ENCODE results near the gene NEBL.
"Not testable (repeated sequence)": the region's sequence is repeated elsewhere in the genome, so short reads cannot be mapped to it uniquely, and the experiment has no call there.

The NEBL gene, protein sequence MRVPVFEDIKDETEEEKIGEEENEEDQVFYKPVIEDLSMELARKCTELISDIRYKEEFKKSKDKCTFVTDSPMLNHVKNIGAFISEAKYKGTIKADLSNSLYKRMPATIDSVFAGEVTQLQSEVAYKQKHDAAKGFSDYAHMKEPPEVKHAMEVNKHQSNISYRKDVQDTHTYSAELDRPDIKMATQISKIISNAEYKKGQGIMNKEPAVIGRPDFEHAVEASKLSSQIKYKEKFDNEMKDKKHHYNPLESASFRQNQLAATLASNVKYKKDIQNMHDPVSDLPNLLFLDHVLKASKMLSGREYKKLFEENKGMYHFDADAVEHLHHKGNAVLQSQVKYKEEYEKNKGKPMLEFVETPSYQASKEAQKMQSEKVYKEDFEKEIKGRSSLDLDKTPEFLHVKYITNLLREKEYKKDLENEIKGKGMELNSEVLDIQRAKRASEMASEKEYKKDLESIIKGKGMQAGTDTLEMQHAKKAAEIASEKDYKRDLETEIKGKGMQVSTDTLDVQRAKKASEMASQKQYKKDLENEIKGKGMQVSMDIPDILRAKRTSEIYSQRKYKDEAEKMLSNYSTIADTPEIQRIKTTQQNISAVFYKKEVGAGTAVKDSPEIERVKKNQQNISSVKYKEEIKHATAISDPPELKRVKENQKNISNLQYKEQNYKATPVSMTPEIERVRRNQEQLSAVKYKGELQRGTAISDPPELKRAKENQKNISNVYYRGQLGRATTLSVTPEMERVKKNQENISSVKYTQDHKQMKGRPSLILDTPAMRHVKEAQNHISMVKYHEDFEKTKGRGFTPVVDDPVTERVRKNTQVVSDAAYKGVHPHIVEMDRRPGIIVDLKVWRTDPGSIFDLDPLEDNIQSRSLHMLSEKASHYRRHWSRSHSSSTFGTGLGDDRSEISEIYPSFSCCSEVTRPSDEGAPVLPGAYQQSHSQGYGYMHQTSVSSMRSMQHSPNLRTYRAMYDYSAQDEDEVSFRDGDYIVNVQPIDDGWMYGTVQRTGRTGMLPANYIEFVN
- total RNA-seq, result 0.26 to 0.42 reads per million in 2 experiments

DNA sequence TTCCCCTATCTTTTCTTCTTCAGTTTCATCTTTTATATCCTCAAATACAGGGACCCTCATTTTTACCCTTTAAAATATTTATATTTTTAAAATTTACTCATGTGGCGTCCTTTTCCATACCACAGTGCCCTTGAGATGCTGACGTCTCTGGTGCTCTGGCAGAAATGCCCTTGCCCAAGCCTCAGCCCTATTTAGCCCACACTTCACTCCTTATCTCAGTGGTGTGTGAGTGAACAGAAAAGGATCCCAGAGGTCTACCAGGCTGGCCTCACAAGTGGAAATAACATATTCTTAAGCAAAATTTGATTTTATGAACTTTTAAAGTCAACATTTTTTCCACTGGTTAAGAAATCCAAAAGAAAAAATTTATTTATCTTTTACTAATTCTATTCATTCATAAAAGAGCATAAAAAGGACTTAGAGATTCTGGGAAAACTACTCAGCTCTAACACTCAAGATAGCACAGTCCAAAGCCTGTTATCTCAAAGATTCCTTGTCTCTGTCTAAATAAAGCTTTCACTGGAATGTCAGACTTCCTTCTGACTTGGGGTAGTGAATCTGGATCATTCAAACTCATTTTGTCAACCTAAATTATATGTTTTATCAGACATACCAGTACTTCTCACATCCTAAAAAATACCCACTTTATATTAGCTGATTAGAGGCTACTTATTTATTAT, at the start of gene NEBL:
Gene NEBL, minus strand, starts transcription at position 166 of the 680 bp plus-strand sequence. Its CDS starts 106 bp downstream, at position 60.
- DNase-seq (ENCODE audit: low read depth), result no peak

- no peak for DNase-seq (ENCODE audit: low read depth)
Measured at GRCh38 chr10:20945546-20946332, 48.6 kb upstream of the NEBL start.

- DNase-seq (ENCODE audit: low read depth), result no peak
Measured at GRCh38 chr10:20944789-20945502, 47.8 kb upstream of the NEBL start.

GRCh38 chr10:20939414-20939813, 42.3 kb upstream of the NEBL start:
- not testable (repeated sequence) for DNase-seq (ENCODE audit: low read depth)

- no peak for DNase-seq (ENCODE audit: low read depth)
Measured at GRCh38 chr10:20936396-20936795, 39.3 kb upstream of the NEBL start.

GRCh38 chr10:20935931-20936330, 38.8 kb upstream of the NEBL start:
- DNase-seq (ENCODE audit: low read depth), result no peak

- no peak for DNase-seq (ENCODE audit: low read depth)
Measured at GRCh38 chr10:20935301-20935700, 38.2 kb upstream of the NEBL start.

GRCh38 chr10:20933705-20934104, 36.6 kb upstream of the NEBL start:
- no peak for DNase-seq (ENCODE audit: low read depth)

GRCh38 chr10:20932606-20933126, 35.6 kb upstream of the NEBL start:
- no peak for DNase-seq (ENCODE audit: low read depth)

GRCh38 chr10:20931156-20931795, 34.2 kb upstream of the NEBL start:
- DNase-seq (ENCODE audit: low read depth), result no peak

GRCh38 chr10:20927456-20927855, 30.3 kb upstream of the NEBL start:
- DNase-seq (ENCODE audit: low read depth), result no peak

GRCh38 chr10:20922451-20922850, 25.3 kb upstream of the NEBL start:
- DNase-seq (ENCODE audit: low read depth), result no peak

GRCh38 chr10:20922033-20922432, 24.9 kb upstream of the NEBL start:
- DNase-seq (ENCODE audit: low read depth), result no peak

GRCh38 chr10:20920061-20920460, 22.9 kb upstream of the NEBL start:
- DNase-seq (ENCODE audit: low read depth), result no peak

- no peak for DNase-seq (ENCODE audit: low read depth)
Measured at GRCh38 chr10:20919481-20919880, 22.4 kb upstream of the NEBL start.

- DNase-seq (ENCODE audit: low read depth), result no peak
Measured at GRCh38 chr10:20916976-20917375, 19.9 kb upstream of the NEBL start.

GRCh38 chr10:20912969-20913368, 15.9 kb upstream of the NEBL start:
- no peak for DNase-seq (ENCODE audit: low read depth)

DNA sequence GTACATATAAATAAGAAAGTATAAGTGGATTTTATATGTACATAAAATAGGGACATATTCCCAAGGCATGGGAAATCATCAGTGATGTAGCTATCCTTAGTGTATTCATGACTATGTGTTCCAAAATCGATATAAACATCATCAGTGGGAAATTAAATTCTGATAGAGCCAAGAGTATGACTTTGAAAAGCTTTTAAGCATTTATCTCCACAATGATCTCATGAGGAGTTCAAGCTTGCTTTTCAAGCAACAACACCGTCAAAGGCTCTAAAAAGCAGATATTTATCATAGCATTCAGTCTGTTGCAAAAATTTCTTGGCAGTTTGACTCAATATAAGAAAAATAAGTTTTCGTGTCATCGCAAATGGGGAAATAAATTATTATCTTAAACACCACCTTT, 14.5 kb upstream of the NEBL start:
- no peak for DNase-seq (ENCODE audit: low read depth)

DNA sequence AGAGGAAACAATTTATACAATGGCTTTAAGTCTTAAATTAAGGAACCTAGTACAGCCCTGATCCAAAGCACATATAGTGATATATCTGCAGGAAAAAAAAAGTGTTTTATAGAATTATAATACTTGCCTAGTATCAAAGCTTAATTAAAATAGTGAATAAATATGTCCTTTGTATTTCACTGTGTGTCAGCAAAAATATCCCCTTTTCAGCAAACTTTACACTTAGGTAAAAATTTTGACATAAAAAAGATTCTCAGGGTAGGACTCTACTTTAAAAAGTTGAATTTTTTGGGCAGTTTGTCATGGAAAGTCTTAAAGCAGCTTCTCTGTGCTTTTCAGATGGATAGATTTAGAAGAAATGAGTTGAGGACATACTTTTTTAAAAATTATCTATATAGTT, 12.7 kb upstream of the NEBL start:
- no peak for DNase-seq (ENCODE audit: low read depth)

- DNase-seq (ENCODE audit: low read depth), result no peak
Measured at GRCh38 chr10:20908391-20908790, 11.3 kb upstream of the NEBL start.
